ENCODE results near the gene ASB4. TPM values are rescaled to one million over a fixed set of nuclear protein-coding genes. Genes with fewer than 3 reads are reported as not detected.

Gene ASB4
- total RNA-seq, 2 donors from 2014 or later = 0.57 TPM; not detected in 1

DNA sequence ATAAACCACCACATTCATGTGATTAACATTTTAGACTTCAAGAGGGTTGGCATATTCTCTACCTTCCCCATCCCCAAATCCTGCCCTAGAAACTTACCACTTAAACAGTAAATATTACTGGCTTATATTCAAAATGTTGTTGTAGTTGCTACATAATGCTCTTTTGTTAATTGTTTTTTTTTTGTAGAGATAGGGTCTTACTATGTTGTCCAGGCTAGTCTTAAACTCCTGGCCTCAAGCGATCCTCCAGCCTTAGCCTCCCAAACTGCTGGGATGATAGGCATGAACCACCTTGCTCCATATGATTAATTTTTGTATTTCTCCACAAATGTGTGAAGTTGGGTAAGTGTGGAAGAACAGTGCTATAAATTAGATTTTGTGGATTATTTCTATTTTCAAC lies 104.0 kb downstream of the ASB4 start:
- H3K36me3 ChIP-seq = peaks cover 0 to 10% of the 10 kb centered on the region in 2 donors
- no peaks in the 10 kb centered on the region for H3K9me3 ChIP-seq
- no peak overlapping the region for H3K27ac ChIP-seq
- H3K27me3 ChIP-seq (replicated peaks; ENCODE audit: insufficient read depth) = no peaks in the 10 kb centered on the region
- TF ChIP-seq, protein P1, sequence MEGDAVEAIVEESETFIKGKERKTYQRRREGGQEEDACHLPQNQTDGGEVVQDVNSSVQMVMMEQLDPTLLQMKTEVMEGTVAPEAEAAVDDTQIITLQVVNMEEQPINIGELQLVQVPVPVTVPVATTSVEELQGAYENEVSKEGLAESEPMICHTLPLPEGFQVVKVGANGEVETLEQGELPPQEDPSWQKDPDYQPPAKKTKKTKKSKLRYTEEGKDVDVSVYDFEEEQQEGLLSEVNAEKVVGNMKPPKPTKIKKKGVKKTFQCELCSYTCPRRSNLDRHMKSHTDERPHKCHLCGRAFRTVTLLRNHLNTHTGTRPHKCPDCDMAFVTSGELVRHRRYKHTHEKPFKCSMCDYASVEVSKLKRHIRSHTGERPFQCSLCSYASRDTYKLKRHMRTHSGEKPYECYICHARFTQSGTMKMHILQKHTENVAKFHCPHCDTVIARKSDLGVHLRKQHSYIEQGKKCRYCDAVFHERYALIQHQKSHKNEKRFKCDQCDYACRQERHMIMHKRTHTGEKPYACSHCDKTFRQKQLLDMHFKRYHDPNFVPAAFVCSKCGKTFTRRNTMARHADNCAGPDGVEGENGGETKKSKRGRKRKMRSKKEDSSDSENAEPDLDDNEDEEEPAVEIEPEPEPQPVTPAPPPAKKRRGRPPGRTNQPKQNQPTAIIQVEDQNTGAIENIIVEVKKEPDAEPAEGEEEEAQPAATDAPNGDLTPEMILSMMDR (IDR thresholded peaks at IDR 0.05) = no peak
- TF ChIP-seq POLR2A (IDR thresholded peaks at IDR 0.05) (no peak), POLR2AphosphoS5 (IDR thresholded peaks at IDR 0.05) (no peak)
- intact Hi-C loops (cut with DNase I) = no loop called here
- no peak overlapping the region for H3K4me3 ChIP-seq
- 93% methylated on average over 1 of the region's 1 CpG for WGBS
- DNase-seq (ENCODE audit: low spot score) = no peak
- H3K4me1 ChIP-seq (replicated peaks) = peaks cover 3% of the 10 kb centered on the region

Other genes starting within 250 kb of the ASB4 start
- under 1 TPM in 1 of 2 donors, not detected in 1; 0.87 TPM for gene PON1, start 161.4 kb upstream of the ASB4 start, total RNA-seq
- 1 to 10 TPM; 1.9 to 9.5 TPM for gene PON3, start 89.6 kb upstream of the ASB4 start, total RNA-seq
- gene PON2, start 50.9 kb upstream of the ASB4 start, total RNA-seq = 10 to 100 TPM; 65.5 to 65.6 TPM
- 10 to 100 TPM; 61.3 to 65.5 TPM for gene PDK4, start 110.6 kb downstream of the ASB4 start, total RNA-seq

Measured in prostate gland (tissue), 2 donors.